GM12891 (cell line): Measurements from ENCODE around the gene ELAVL2.

Experiments used
- DNase-seq: peaks from one replicate; pipeline ENCODE4 v3.0.0; 2011; ENCODE audit warnings: low spot score; ENCODE audit not compliant: insufficient read length
- FAIRE-seq: peaks from 2 replicates; lab custom pipeline; 2011; peaks lifted over from hg19 to GRCh38; lab: Jason Lieb, UNC
- PAX5 ChIP-seq: IDR thresholded peaks from 2 replicates; pipeline ENCODE4 v1.6.1; 2011; ENCODE audit warnings: low read length, moderate library complexity, mild to moderate bottlenecking; ENCODE audit not compliant: insufficient read depth, severe bottlenecking
- POLR2A ChIP-seq: IDR thresholded peaks from 2 replicates; pipeline ENCODE4 v1.6.1; 2011; ENCODE audit warnings: low read depth, low read length, control low read depth
- POLR2AphosphoS5 ChIP-seq: IDR thresholded peaks from 2 replicates; pipeline ENCODE4 v1.6.1; 2011; ENCODE audit warnings: low read depth, low read length, control low read depth
- POU2F2 ChIP-seq: IDR thresholded peaks from 2 replicates; pipeline ENCODE4 v1.6.1; 2011; ENCODE audit warnings: low read depth, mild to moderate bottlenecking, control low read depth, low read length, moderate library complexity
- SPI1 ChIP-seq: IDR thresholded peaks from 2 replicates; pipeline ENCODE4 v1.6.1; 2011; ENCODE audit warnings: low read depth, low read length, control low read depth
- TAF1 ChIP-seq: IDR thresholded peaks from 2 replicates; pipeline ENCODE4 v1.6.1; 2011; ENCODE audit warnings: low read depth, low read length, control low read depth

Gene ELAVL2

DNA sequence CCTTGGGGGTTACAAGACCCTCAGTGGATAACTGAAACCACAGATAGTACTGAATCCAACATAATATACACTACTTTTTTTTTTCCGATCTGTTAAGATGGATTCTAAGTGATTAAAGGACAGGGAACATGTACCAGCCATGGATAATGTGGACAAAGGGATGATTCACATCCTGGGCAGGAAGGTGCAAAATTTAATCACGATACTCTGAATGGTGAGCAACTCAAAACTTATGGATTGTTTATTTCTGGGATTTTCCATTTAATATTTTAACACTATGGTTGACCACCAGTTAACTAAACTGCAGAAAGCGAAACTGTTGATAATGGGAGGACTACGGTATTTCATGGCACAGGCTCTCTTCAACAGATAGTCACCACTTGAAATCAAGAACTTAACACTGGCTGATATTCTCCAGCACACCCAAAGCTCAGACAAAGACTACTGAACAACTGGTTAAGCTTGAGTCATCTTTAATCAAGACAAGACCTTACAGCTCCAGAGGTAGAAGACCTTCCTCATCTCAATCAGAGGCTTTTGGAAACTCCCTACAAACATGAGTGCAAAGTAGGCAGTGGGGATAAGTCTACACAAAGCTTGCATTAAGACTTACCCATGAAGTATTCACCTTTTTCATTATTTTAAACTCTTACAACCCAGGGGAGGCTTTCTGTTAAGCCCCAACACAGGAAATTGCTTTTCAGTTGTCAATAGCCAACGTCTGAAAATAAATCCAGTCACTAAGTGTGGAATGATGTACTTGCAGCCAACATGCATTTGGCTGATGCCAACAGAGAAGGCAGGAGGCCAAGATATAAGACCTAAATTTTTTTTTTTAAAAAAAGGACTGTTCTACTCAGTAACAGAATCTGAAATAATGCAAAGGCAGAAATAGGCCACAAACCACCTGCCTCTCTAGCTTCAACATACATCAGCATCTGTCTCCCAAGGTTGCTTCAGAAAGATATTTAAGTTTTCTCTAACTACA, 78.7 kb downstream of the ELAVL2 start:
- TF ChIP-seq POU2F2 (no peak), POLR2AphosphoS5 (no peak), PAX5 (no peak), SPI1 (no peak), POLR2A (no peak), TAF1 (no peak)
- DNase-seq, result no peak
- FAIRE-seq, result no peak

DNA sequence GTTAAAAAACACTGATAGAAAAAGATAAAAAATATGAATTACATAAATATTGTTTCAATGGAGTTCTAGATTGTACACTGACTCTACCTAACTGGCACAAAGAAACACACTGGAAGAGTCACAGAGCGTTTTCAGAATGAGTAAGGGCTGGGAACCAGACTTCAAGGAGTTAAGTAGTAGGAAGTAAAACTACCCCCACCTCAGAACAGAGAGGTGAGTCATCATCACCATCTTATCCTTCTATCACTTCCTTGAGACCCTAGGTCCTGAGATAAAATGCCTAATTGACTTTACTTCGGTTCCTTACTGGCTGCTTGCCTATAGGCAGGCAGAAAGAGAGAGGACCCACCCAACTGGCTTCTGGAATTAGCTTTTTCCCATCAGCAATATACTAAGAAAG, 79.7 kb downstream of the ELAVL2 start:
- FAIRE-seq (no peak), DNase-seq (no peak)
- TF ChIP-seq TAF1 (no peak), POLR2AphosphoS5 (no peak), SPI1 (no peak), PAX5 (no peak), POLR2A (no peak)

DNA sequence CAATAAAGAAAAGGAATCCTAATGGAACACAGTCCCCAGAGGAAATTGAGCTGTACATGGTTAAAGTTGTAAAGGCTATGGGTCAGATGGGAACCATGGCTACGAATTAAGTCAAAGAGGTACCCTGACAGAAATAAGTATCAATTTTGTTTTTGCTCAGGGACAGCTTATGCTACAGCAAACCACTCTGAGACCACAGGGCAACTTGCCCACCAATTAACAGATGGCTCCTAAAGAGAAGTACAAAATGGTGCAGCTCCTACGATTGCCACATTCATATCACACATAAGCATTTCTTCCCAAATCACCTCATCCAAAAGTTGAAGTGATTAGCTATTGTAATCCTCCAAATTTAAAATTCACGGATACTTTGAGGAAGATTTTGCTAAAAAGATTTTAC, 83.0 kb downstream of the ELAVL2 start:
- DNase-seq, result no peak
- FAIRE-seq, result no peak
- TF ChIP-seq POU2F2 (no peak), POLR2AphosphoS5 (no peak), PAX5 (no peak), TAF1 (no peak), POLR2A (no peak), SPI1 (no peak)

DNA sequence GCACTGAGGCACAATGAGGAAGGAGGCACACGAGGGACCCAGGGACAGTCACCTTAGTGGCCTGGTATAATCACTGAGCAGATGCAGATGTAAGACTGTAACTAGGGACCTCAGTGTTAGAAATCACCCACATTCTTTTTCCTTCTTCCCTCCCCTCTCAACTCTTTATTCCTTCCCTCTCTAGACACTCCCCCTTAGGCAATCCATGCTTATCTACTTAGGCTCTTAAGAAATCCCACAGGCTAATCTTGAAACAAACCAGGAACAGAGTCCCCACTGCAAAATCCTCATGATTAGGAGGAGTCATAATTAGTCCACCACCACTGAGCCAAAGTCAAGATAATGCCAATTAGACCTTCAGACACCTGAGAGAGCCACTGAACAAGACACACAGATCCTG, 84.7 kb downstream of the ELAVL2 start:
- DNase-seq (no peak), FAIRE-seq (no peak)
- TF ChIP-seq POLR2AphosphoS5 (no peak), SPI1 (no peak), POU2F2 (no peak), POLR2A (no peak), PAX5 (no peak), TAF1 (no peak)

DNA sequence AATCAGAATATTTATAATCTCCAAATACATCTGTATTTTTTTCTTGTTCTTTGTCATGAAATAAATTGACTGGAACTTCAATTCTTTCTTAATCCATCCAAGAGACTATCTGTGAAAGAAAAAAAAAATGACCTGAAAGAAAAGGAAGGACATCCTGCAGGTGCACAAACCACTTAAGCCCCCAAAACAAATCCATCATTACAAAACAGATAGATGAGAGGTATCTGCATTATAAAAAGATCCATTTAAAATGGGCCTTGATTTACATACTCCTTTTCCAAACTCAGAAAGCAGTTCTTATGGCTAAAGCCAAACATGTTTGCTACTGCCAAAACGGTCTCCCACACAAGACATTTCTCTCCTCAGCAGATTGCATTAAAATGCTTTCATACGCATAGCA, 85.5 kb downstream of the ELAVL2 start:
- DNase-seq (no peak), FAIRE-seq (no peak)
- TF ChIP-seq TAF1, result no peak
- no peak for TF ChIP-seq POLR2AphosphoS5
- no peak for TF ChIP-seq POU2F2
- TF ChIP-seq SPI1, result no peak
- no peak for TF ChIP-seq POLR2A
- TF ChIP-seq PAX5, result no peak

DNA sequence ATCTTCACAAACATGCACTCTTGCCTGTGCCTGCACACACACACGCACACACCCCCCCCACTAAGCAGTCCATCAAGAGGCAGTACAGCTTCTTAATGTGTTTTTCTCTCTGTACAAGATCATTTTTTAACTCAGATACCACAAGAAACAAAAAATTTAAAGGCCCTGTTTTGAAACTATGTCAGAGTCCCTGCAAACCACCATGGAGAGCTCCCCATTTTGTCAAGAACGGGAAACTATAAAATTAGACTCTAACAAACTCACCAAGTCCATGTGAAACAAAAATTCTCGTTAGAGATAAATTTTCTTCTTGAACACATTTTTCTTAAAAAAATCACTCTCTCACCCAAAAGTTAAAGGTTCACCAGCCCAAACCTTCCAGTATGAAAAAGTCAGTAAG, 86.3 kb downstream of the ELAVL2 start:
- FAIRE-seq, result no peak
- DNase-seq, result no peak
- TF ChIP-seq TAF1 (no peak), POLR2A (no peak), SPI1 (no peak), PAX5 (no peak), POU2F2 (no peak), POLR2AphosphoS5 (no peak)

DNA sequence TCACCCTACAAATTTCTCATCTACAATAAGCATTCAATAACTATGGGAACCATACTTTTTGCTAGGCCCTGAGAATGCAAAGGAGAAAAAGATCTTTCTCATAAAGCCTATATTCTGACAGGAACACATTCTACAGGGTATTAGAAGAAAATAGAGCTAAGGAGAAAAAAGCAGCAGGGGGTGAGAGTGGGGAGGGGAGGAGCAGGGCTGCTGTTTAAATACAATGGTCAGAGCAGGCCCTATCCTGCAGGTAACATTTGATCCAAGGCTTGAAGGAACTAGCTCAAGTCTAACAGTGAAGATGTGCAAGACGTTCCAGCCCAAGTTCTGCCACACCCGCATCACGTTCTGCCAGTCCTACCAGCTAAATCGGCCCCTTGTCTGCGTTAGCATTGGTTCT, 89.7 kb downstream of the ELAVL2 start:
- no peak for DNase-seq
- FAIRE-seq, result no peak
- TF ChIP-seq SPI1 (no peak), POLR2A (no peak), PAX5 (no peak), TAF1 (no peak), POLR2AphosphoS5 (no peak)

DNA sequence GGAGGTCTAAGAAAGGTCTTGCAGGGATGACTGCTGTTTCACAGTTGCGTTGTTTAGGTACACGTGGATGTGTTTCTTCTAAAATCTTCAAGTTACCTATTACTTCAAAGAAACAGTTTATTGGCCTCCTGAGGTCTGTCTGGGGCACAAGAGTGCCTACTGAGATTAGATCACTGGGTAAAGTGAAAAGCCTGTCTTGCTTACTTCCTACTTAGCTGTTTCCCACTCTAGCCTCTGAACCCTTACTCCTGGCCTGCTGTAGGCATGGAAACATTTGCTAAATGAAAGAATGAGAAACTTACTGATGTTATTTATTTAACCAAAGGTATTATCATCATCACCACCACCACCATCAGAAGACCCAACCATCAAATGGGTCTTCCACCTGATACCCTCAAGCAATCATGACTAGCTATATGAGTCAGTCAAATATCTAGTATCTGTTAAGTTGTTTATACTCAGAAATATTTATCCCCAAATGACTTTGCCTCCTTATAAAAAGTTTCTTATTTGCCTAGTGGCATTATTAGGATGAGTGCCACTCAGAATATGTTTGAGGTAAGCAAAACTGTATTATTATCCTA, 92.5 kb downstream of the ELAVL2 start:
- DNase-seq, result no peak
- no peak for TF ChIP-seq POLR2AphosphoS5
- no peak for TF ChIP-seq SPI1
- no peak for TF ChIP-seq PAX5
- no peak for TF ChIP-seq TAF1
- no peak for TF ChIP-seq POU2F2
- no peak for TF ChIP-seq POLR2A
- FAIRE-seq, result no peak

DNA sequence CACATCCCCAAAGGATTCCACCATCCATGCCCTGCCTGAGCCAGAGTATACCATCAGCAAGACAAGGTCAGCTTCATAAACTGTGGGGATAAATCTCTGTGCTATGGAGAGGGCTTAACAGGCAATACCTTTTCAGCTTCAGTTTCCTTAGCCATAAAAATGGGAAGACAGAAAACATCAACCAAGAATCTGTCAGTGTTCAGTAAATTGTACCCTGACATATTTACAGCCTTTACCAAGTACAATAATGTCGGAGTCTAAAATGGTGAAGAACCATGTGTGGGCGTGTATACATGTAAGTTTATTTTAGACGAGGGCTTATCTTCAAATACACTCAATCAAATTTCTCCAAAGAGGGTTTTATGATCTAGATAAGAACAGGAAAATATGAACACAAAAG, 94.7 kb downstream of the ELAVL2 start:
- no peak for FAIRE-seq
- DNase-seq, result no peak
- TF ChIP-seq POLR2A (no peak), POLR2AphosphoS5 (no peak), POU2F2 (no peak), TAF1 (no peak), SPI1 (no peak), PAX5 (no peak)
